Liver (tissue), 3 donors: ENCODE data around the gene KCTD16.

Experiments used
- ATF3 ChIP-seq: IDR thresholded peaks from 2 replicates; pipeline ENCODE4 v1.6.1; 2016; ENCODE audit warnings: antibody characterized with exemption
- SP1 ChIP-seq: IDR thresholded peaks from 2 replicates; pipeline ENCODE4 v1.6.1; 2018; ENCODE audit warnings: antibody characterized with exemption, mild to moderate bottlenecking
- TF ChIP-seq, protein P1 (sequence below): fragments of 150-350 bp; IDR thresholded peaks from 2 replicates; pipeline ENCODE4 v1.5.1; 2017; ENCODE audit warnings: improper control_type of control experiment, low read depth, low read length; ENCODE audit not compliant: missing input control
- donor health status: healthy.
- donor health status: healthy.

DNA sequence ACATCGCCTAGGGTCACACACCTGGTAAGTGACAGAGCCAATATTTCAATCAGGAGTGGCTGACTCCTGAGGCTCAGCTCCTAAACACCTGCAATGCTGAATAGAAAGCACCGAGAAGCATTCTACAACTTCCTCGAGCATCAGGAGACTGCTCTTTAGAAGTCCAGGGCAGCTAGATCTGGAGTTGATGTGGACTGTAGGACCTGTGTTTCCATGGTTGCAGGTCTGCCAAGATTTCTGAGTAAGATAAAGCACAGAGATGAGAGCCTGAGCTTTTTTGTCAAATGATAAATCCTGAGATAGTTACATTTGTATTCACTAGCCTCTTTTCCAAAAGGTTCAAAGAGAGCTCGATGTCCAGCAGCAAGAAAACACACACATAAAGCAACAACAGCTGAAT is 44.0 kb upstream of the KCTD16 start:
- TF ChIP-seq ATF3, result no peak
- TF ChIP-seq, protein P1, sequence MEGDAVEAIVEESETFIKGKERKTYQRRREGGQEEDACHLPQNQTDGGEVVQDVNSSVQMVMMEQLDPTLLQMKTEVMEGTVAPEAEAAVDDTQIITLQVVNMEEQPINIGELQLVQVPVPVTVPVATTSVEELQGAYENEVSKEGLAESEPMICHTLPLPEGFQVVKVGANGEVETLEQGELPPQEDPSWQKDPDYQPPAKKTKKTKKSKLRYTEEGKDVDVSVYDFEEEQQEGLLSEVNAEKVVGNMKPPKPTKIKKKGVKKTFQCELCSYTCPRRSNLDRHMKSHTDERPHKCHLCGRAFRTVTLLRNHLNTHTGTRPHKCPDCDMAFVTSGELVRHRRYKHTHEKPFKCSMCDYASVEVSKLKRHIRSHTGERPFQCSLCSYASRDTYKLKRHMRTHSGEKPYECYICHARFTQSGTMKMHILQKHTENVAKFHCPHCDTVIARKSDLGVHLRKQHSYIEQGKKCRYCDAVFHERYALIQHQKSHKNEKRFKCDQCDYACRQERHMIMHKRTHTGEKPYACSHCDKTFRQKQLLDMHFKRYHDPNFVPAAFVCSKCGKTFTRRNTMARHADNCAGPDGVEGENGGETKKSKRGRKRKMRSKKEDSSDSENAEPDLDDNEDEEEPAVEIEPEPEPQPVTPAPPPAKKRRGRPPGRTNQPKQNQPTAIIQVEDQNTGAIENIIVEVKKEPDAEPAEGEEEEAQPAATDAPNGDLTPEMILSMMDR, result no peak
- TF ChIP-seq SP1, result no peak
